Astrocyte (in vitro differentiated cells and primary cell): ENCODE measurements around the gene GFM1.

Experiments
- CTCF ChIP-seq: IDR thresholded peaks from 2 replicates; pipeline ENCODE4 v1.5.1; 2011; ENCODE audit warnings: low read depth, mild to moderate bottlenecking, inconsistent platforms, low read length, moderate library complexity; ENCODE audit not compliant: insufficient read depth
- EZH2 ChIP-seq: IDR thresholded peaks from 2 replicates; pipeline ENCODE4 v1.6.1; 2012; ENCODE audit warnings: mild to moderate bottlenecking, low read length, inconsistent platforms; ENCODE audit not compliant: insufficient read depth

GRCh38 chr3:158731486-158731885 lies 87.2 kb downstream of the GFM1 start:
- no peak for TF ChIP-seq CTCF
- no peak for TF ChIP-seq EZH2
